ENCODE measurements around the gene ADAD2.
A peak's percentile ranks its signal among the peaks of the same experiment; 100 is the strongest.

Gene ADAD2

DNA sequence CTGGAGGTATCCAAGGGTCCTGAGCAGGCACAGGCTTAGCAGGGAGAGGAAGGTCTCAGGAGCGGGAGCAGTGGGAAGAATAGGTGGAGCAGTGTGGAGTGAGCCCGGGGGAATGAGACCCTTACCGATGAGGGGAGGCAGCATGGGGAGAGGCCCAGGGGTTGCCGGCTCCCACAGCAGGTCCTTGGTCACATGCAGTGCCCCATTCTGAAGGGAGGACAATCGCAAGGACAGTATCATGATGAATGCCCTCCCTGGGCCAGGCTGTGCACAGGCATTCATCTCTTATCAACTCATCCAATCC is 7.4 kb upstream of the ADAD2 start:
- peaks cover 8% of the 10 kb centered on the region for H3K4me1 ChIP-seq (ENCODE audit: low read depth, poor library complexity, severe bottlenecking)
- H3K79me2 ChIP-seq (ENCODE audit: insufficient read depth, low read depth): peaks cover 19% of the 10 kb centered on the region
- no peak overlapping the region for H3K27ac ChIP-seq
- H3K36me3 ChIP-seq (ENCODE audit: insufficient read depth): no peaks in the 10 kb centered on the region
- H3K4me3 ChIP-seq (IDR thresholded peaks at IDR 0.05; ENCODE audit: insufficient read depth, low read depth, low read length): no peak overlapping the region
- H2AFZ ChIP-seq (ENCODE audit: low read depth): no peak overlapping the region
- no peaks in the 10 kb centered on the region for H3K27me3 ChIP-seq (ENCODE audit: insufficient read depth, low read depth)
- no peaks in the 10 kb centered on the region for H4K20me1 ChIP-seq (ENCODE audit: insufficient read depth)
- TF ChIP-seq, protein P1, sequence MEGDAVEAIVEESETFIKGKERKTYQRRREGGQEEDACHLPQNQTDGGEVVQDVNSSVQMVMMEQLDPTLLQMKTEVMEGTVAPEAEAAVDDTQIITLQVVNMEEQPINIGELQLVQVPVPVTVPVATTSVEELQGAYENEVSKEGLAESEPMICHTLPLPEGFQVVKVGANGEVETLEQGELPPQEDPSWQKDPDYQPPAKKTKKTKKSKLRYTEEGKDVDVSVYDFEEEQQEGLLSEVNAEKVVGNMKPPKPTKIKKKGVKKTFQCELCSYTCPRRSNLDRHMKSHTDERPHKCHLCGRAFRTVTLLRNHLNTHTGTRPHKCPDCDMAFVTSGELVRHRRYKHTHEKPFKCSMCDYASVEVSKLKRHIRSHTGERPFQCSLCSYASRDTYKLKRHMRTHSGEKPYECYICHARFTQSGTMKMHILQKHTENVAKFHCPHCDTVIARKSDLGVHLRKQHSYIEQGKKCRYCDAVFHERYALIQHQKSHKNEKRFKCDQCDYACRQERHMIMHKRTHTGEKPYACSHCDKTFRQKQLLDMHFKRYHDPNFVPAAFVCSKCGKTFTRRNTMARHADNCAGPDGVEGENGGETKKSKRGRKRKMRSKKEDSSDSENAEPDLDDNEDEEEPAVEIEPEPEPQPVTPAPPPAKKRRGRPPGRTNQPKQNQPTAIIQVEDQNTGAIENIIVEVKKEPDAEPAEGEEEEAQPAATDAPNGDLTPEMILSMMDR (conservative IDR thresholded peaks at IDR 0.05; ENCODE audit: low read depth, low read length): no peak
- no peak overlapping the region for H3K9ac ChIP-seq
- H3K4me2 ChIP-seq: no peak overlapping the region

DNA sequence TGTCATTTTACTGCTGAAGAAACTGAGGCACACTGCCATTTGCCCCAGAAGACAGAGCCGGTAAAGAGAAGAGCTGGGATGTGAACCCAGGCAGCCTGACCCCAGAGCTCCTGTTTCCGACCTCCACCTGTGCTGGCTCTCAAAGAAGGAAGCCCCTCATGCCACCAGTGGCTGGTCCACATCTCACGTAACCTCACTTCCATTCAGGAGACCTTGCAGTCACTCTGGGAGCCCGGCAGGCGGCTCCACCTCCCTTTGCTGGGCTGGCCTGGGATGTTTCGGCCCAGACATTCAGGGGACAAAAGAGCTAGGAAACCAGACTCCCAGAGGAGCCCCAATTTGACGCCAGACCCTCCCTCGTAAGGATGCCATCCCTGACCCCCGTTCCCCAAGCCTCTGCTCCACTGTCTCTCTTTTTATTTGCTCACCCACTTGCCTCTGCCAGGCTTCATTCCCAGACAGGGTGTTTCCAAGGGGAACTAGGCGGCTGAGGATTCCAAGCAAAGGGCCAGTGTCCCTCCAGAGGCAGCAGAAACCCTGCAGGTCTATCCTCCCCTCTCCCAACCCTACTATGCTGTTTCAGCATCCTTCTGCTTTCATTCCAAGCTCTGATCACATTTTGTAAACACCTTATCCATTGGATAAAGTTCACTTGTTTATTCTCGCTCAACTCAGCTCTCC is 6.9 kb upstream of the ADAD2 start:
- H3K4me2 ChIP-seq: no peak overlapping the region
- H3K27ac ChIP-seq: no peak overlapping the region
- H3K9ac ChIP-seq: no peak overlapping the region
- TF ChIP-seq, protein P1 (conservative IDR thresholded peaks at IDR 0.05; ENCODE audit: low read depth, low read length): no peak
- H3K4me1 ChIP-seq (ENCODE audit: low read depth, poor library complexity, severe bottlenecking): peaks cover 8% of the 10 kb centered on the region
- no peaks in the 10 kb centered on the region; the same call in 1 of the 2 replicates for H3K27me3 ChIP-seq (ENCODE audit: insufficient read depth, low read depth)
- no peak overlapping the region for H2AFZ ChIP-seq (ENCODE audit: low read depth)
- H3K4me3 ChIP-seq (IDR thresholded peaks at IDR 0.05; ENCODE audit: insufficient read depth, low read depth, low read length): no peak overlapping the region
- H3K79me2 ChIP-seq (ENCODE audit: insufficient read depth, low read depth): peaks cover 19% of the 10 kb centered on the region
- H3K36me3 ChIP-seq (ENCODE audit: insufficient read depth): no peaks in the 10 kb centered on the region
- no peaks in the 10 kb centered on the region for H4K20me1 ChIP-seq (ENCODE audit: insufficient read depth)

DNA sequence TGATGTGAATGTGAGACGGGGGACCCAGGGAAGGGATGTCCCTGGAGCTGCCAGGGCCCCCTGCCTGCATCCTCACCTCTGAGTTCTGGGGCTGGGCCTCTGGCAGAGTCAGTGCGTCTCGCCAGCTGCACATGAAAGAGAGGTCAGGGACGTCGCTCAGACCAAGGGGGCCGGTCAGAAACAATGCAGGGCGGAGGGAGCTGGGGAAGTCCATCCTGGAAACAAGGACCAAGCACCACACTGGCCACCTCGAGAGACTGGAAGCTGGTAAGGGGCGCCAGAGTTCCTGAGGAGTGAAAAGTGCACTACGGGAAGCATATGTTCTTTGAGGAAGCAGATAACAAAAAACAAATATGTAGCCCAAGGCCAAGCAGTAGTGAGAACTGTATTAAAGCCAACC is 6.2 kb upstream of the ADAD2 start:
- H3K4me2 ChIP-seq: no peak overlapping the region
- H3K27me3 ChIP-seq (ENCODE audit: insufficient read depth, low read depth): no peaks in the 10 kb centered on the region; the same call in 1 of the 2 replicates
- H3K4me3 ChIP-seq (IDR thresholded peaks at IDR 0.05; ENCODE audit: insufficient read depth, low read depth, low read length): no peak overlapping the region
- no peaks in the 10 kb centered on the region for H3K36me3 ChIP-seq (ENCODE audit: insufficient read depth)
- TF ChIP-seq, protein P1 (conservative IDR thresholded peaks at IDR 0.05; ENCODE audit: low read depth, low read length): no peak
- no peak overlapping the region for H3K9ac ChIP-seq
- H2AFZ ChIP-seq (ENCODE audit: low read depth): no peak overlapping the region
- peaks cover 19% of the 10 kb centered on the region for H3K79me2 ChIP-seq (ENCODE audit: insufficient read depth, low read depth)
- no peaks in the 10 kb centered on the region for H4K20me1 ChIP-seq (ENCODE audit: insufficient read depth)
- H3K27ac ChIP-seq: no peak overlapping the region
- peaks cover 8% of the 10 kb centered on the region for H3K4me1 ChIP-seq (ENCODE audit: low read depth, poor library complexity, severe bottlenecking)

DNA sequence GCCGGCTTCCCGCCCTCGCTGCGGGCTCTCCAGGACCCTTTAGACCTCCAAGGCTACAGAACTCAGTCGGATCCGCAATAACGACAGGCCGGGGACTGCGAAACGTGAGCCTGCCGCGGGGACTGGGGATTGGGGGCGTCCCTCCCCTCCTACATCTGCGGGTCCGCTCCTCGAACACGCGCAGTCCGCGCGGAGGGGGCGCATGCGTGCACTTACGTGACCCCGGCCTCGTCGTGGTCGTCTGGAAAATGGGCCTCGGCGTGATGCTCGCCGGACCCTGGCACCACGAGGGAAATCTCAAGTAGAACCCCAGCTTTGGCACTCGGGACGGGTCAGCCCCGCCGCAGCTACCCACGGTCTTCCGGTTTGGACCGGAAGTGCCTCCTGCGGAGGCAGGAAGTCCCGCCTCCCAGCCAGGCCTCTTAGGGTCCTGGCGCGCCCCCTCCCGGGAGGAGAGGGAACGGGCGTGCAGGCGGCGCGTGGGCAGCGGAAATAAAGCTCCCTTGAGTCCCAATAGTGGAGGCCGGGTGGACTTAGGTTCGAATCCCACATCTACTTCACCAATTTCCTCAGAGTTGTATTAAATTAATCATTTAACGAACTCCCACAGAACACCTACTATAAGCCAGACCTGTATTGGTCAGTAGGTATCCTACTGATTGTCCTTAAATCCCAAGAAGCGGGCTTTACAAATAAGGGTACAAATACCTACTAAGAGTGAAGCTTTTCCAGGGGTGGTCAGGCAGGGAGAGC is 4.1 kb upstream of the ADAD2 start, which contains the start of gene TAF1C:
TAF1C (minus strand) TSS at position 373 of the 753 bp plus-strand sequence. CDS start 2,069 bp downstream, outside the sequence.
- Histone ChIP-seq H2AFZ (ENCODE audit: low read depth) (peak within 1 kb of the TSS; percentile 96), H3K27ac (peak within 1 kb of the TSS; percentile 31), H3K9ac (peak within 1 kb of the TSS; percentile 81), H3K4me3 (IDR thresholded peaks at IDR 0.05; ENCODE audit: insufficient read depth, low read depth, low read length) (no peak within 1 kb of the TSS), H4K20me1 (ENCODE audit: insufficient read depth) (no peaks in the 10 kb centered on the region), H3K27me3 (ENCODE audit: insufficient read depth, low read depth) (no peaks in the 10 kb centered on the region; the same call in 1 of the 2 replicates), H3K36me3 (ENCODE audit: insufficient read depth) (no peaks in the 10 kb centered on the region), H3K79me2 (ENCODE audit: insufficient read depth, low read depth) (peaks cover 19% of the 10 kb centered on the region), H3K4me1 (ENCODE audit: low read depth, poor library complexity, severe bottlenecking) (peaks cover 8% of the 10 kb centered on the region), H3K4me2 (peak within 1 kb of the TSS; percentile 97)
- TF ChIP-seq, protein P1 (conservative IDR thresholded peaks at IDR 0.05; ENCODE audit: low read depth, low read length): peak; percentile 93
